GM23338 (cell line): Measurements from ENCODE around the gene HSP90B1. TPM values are rescaled to one million over a fixed set of nuclear protein-coding genes. Genes with fewer than 3 reads are reported as not detected.

ENCODE experiments used
- ATAC-seq: fragments of 200-7000 bp; cut with Tn5 transposase; 3 replicates; pipeline ENCODE4 v1.9.1; 2020
- DNase-seq: peaks from one replicate; pipeline ENCODE4 v3.0.0-alpha.2; 2015; ENCODE audit warnings: low spot score
- H2AFZ ChIP-seq: fragments of 200-600 bp; sonication (generic); 2 replicates; pipeline ENCODE4 v1.8.0; 2016; ENCODE audit warnings: antibody characterized with exemption, mild to moderate bottlenecking, moderate library complexity
- H3F3A ChIP-seq: fragments of 200-600 bp; sonication (generic); replicated peaks from 2 replicates; pipeline ENCODE4 v1.8.0; 2017; ENCODE audit warnings: antibody characterized with exemption, mixed run types, low read depth
- H3K27ac ChIP-seq: fragments of 200-600 bp; sonication (generic); 2 replicates; pipeline ENCODE4 v1.6.1; 2016; ENCODE audit warnings: low read depth
- H3K27me3 ChIP-seq: fragments of 200-600 bp; sonication (generic); 2 replicates; pipeline ENCODE4 v1.8.0; 2016; ENCODE audit warnings: mild to moderate bottlenecking, mixed run types, moderate library complexity; ENCODE audit not compliant: insufficient read depth
- H3K36me3 ChIP-seq: fragments of 200-600 bp; sonication (generic); 2 replicates; pipeline ENCODE4 v1.8.0; 2016; ENCODE audit warnings: mild to moderate bottlenecking; ENCODE audit not compliant: insufficient read depth
- H3K4me1 ChIP-seq: fragments of 200-600 bp; sonication (generic); 2 replicates; pipeline ENCODE4 v1.8.0; 2016; ENCODE audit warnings: mild to moderate bottlenecking, moderate library complexity; ENCODE audit not compliant: insufficient read depth
- H3K4me2 ChIP-seq: fragments of 200-600 bp; sonication (generic); 2 replicates; pipeline ENCODE4 v1.7.1; 2017; ENCODE audit warnings: mixed run types
- H3K4me3 ChIP-seq: fragments of 200-600 bp; sonication (generic); 2 replicates; pipeline ENCODE4 v1.6.1; 2016; ENCODE audit warnings: mixed run types
- H3K79me2 ChIP-seq: fragments of 200-600 bp; sonication (generic); replicated peaks from 2 replicates; pipeline ENCODE4 v1.8.0; 2017; ENCODE audit warnings: mild to moderate bottlenecking; ENCODE audit not compliant: insufficient read depth
- H3K9me2 ChIP-seq: fragments of 200-600 bp; sonication (generic); 2 replicates; pipeline ENCODE4 v1.8.0; 2017; ENCODE audit not compliant: insufficient read depth
- H4K20me1 ChIP-seq: fragments of 200-600 bp; sonication (generic); replicated peaks from 2 replicates; pipeline ENCODE4 v1.8.0; 2017; ENCODE audit warnings: mild to moderate bottlenecking; ENCODE audit not compliant: insufficient read depth
- H3K27ac Mint-ChIP-seq: 2 replicates; pipeline ENCODE4 v1.8.0; 2020; ENCODE audit warnings: inconsistent platforms, mild to moderate bottlenecking, moderate library complexity, mixed read lengths
- H3K27me3 Mint-ChIP-seq: 3 replicates; pipeline ENCODE4 v1.8.0; 2022; ENCODE audit warnings: low read depth, mild to moderate bottlenecking, moderate library complexity, mixed read lengths, inconsistent platforms; ENCODE audit not compliant: insufficient read depth, poor library complexity
- H3K36me3 Mint-ChIP-seq: 3 replicates; pipeline ENCODE4 v1.8.0; 2021; ENCODE audit warnings: low read depth, mild to moderate bottlenecking, inconsistent platforms, moderate library complexity, mixed read lengths
- H3K4me1 Mint-ChIP-seq: 3 replicates; pipeline ENCODE4 v1.8.0; 2020; ENCODE audit warnings: mild to moderate bottlenecking, inconsistent platforms, mixed read lengths
- H3K4me3 Mint-ChIP-seq: 3 replicates; pipeline ENCODE4 v1.8.0; 2021; ENCODE audit warnings: moderate library complexity, mild to moderate bottlenecking, inconsistent platforms, mixed read lengths
- H3K9me3 Mint-ChIP-seq: 3 replicates; pipeline ENCODE4 v1.8.0; 2020; ENCODE audit warnings: moderate library complexity, mild to moderate bottlenecking, inconsistent platforms, mixed read lengths
- CREB1 ChIP-seq: fragments of 250-450 bp; sonication (Bioruptor Pico); IDR thresholded peaks from 2 replicates; pipeline ENCODE4 v1.5.0; 2020; ENCODE audit warnings: low read depth, mild to moderate bottlenecking, moderate library complexity
- EZH2 ChIP-seq: fragments of 200-600 bp; sonication (generic); IDR thresholded peaks from one replicate; pipeline ENCODE4 v1.8.0; 2017; ENCODE audit warnings: antibody characterized with exemption, mild to moderate bottlenecking, low read depth; ENCODE audit not compliant: unreplicated experiment
- EZH2phosphoT487 ChIP-seq: fragments of 200-600 bp; sonication (generic); IDR thresholded peaks from one replicate; pipeline ENCODE4 v1.8.1; 2018; ENCODE audit warnings: antibody characterized with exemption; ENCODE audit not compliant: unreplicated experiment
- JUNB ChIP-seq: IDR thresholded peaks from one replicate; pipeline ENCODE4 v1.6.1; 2016; ENCODE audit warnings: antibody characterized with exemption; ENCODE audit not compliant: unreplicated experiment
- NANOG ChIP-seq: IDR thresholded peaks from 2 replicates; pipeline ENCODE4 v1.6.1; 2016; ENCODE audit warnings: antibody characterized with exemption, borderline replicate concordance
- POLR2AphosphoS5 ChIP-seq: IDR thresholded peaks from 2 replicates; pipeline ENCODE4 v1.6.1; 2016; ENCODE audit warnings: antibody characterized with exemption, low read depth
- STAT1 ChIP-seq: IDR thresholded peaks from one replicate; pipeline ENCODE4 v1.6.1; 2016; ENCODE audit warnings: antibody characterized with exemption; ENCODE audit not compliant: unreplicated experiment
- ZNF114 ChIP-seq: fragments of 250-450 bp; sonication (Bioruptor Pico); IDR thresholded peaks from 2 replicates; pipeline ENCODE4 v1.5.0; 2020; ENCODE audit warnings: mild to moderate bottlenecking, moderate library complexity
- ZNF331 ChIP-seq: fragments of 250-450 bp; sonication (Bioruptor Pico); IDR thresholded peaks from 2 replicates; pipeline ENCODE4 v1.5.0; 2020; ENCODE audit warnings: low read depth, mild to moderate bottlenecking, moderate library complexity
- polyA plus RNA-seq: library from polyadenylated mRNA; unstranded; fragments of >200 nt; fragmentation: Nextera tagmentation; extraction: Ambion mirVana; gene quantifications from 2 replicates; pipeline ENCODE4 v1.2.1, GENCODE V29; 2016
- total RNA-seq: library from RNA; depleted of rRNA; stranded (reverse); fragments of >200 nt; shearing (Covaris generic); gene quantifications from 2 replicates; pipeline ENCODE4 v1.2.3, GENCODE V29; 2014
- TF ChIP-seq, protein P1 (sequence below): fragments of 250-450 bp; sonication (Bioruptor Pico); IDR thresholded peaks from 2 replicates; pipeline ENCODE4 v1.5.0; 2020; ENCODE audit warnings: mild to moderate bottlenecking, moderate library complexity
- TF ChIP-seq, protein P2 (sequence below), 2 experiments: fragments of 200-600 bp in 1 of 2; sonication (generic) in 1 of 2; conservative IDR thresholded peaks; 2 replicates each; pipeline versions ENCODE4 v1.5.1 to v1.6.1; 2016 to 2017; ENCODE audit warnings: antibody characterized with exemption in 2 of 2, low read depth in 2 of 2, mild to moderate bottlenecking in 2 of 2, moderate library complexity in 1 of 2
- TF ChIP-seq, protein P3 (sequence below): IDR thresholded peaks from one replicate; pipeline ENCODE4 v1.6.1; 2018; ENCODE audit warnings: antibody characterized with exemption; ENCODE audit not compliant: unreplicated experiment
- TF ChIP-seq, protein P4 (sequence below): IDR thresholded peaks from 2 replicates; pipeline ENCODE4 v1.6.1; 2016; ENCODE audit warnings: antibody characterized with exemption

The HSP90B1 gene
- total and polyA plus RNA-seq, 2 experiments from 2014 or later = 605 to 1,312 TPM

DNA sequence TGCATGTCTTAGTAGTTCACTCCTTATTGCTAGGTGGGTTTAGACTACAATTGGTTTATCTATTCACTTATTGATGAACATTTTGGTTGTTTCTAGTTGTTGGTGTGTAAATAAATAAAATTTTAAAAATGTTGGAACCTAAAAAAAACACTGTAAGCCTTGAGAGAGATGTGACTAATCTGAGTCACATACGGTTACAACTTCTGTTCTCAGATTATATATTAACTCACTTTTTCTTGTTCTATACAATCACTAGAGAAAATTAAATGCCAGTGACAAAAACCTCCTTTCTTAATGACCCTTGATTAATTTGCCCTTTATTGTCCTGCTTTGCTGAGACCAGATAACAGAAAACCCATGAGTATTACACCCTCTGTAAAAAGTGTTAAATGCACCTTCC lies 28.4 kb downstream of the HSP90B1 start (continued):
- no peak for TF ChIP-seq JUNB

DNA sequence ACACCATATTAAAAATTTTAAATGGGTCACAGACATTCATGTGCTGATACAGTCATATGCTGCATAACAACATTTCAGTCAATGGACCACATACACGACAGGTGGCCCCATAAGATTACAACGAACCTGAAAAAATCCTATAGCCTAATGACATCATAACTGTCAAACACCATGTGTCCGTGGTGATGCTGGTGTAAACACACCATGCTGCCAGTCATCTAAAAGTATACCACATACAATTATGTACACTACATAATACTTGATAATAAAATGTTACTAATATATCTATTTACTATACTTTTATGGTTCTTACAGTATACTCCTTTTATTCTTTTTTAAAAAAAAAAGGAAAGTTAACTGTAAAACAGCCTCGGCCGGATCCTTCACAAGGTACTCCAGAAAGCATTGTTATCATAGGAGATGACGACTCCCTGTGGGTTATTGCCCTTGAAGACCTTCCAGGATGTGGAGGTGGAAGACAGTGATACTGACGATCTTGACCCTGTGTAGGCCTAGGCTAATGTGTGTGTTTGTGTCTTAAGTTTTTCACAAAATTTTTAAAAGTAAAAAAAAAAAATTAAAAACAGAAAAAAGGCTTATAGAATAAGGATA lies 30.5 kb downstream of the HSP90B1 start:
- H3K9me3 Mint-ChIP-seq = no peaks in the 10 kb centered on the region
- H3K27ac Mint-ChIP-seq = no peak overlapping the region
- H3K4me2 ChIP-seq = no peak overlapping the region
- H3K27ac ChIP-seq = no peak overlapping the region
- H3K79me2 ChIP-seq = peaks cover 35% of the 10 kb centered on the region
- H3K4me3 ChIP-seq = no peak overlapping the region
- no peak for DNase-seq
- H3K27me3 Mint-ChIP-seq = peaks cover 18% of the 10 kb centered on the region
- peaks cover 4% of the 10 kb centered on the region; the same call in 1 of the 2 replicates for H3F3A ChIP-seq
- H3K4me1 Mint-ChIP-seq = peaks cover 11% of the 10 kb centered on the region
- no peaks in the 10 kb centered on the region for H3K9me2 ChIP-seq
- TF ChIP-seq, protein P1, sequence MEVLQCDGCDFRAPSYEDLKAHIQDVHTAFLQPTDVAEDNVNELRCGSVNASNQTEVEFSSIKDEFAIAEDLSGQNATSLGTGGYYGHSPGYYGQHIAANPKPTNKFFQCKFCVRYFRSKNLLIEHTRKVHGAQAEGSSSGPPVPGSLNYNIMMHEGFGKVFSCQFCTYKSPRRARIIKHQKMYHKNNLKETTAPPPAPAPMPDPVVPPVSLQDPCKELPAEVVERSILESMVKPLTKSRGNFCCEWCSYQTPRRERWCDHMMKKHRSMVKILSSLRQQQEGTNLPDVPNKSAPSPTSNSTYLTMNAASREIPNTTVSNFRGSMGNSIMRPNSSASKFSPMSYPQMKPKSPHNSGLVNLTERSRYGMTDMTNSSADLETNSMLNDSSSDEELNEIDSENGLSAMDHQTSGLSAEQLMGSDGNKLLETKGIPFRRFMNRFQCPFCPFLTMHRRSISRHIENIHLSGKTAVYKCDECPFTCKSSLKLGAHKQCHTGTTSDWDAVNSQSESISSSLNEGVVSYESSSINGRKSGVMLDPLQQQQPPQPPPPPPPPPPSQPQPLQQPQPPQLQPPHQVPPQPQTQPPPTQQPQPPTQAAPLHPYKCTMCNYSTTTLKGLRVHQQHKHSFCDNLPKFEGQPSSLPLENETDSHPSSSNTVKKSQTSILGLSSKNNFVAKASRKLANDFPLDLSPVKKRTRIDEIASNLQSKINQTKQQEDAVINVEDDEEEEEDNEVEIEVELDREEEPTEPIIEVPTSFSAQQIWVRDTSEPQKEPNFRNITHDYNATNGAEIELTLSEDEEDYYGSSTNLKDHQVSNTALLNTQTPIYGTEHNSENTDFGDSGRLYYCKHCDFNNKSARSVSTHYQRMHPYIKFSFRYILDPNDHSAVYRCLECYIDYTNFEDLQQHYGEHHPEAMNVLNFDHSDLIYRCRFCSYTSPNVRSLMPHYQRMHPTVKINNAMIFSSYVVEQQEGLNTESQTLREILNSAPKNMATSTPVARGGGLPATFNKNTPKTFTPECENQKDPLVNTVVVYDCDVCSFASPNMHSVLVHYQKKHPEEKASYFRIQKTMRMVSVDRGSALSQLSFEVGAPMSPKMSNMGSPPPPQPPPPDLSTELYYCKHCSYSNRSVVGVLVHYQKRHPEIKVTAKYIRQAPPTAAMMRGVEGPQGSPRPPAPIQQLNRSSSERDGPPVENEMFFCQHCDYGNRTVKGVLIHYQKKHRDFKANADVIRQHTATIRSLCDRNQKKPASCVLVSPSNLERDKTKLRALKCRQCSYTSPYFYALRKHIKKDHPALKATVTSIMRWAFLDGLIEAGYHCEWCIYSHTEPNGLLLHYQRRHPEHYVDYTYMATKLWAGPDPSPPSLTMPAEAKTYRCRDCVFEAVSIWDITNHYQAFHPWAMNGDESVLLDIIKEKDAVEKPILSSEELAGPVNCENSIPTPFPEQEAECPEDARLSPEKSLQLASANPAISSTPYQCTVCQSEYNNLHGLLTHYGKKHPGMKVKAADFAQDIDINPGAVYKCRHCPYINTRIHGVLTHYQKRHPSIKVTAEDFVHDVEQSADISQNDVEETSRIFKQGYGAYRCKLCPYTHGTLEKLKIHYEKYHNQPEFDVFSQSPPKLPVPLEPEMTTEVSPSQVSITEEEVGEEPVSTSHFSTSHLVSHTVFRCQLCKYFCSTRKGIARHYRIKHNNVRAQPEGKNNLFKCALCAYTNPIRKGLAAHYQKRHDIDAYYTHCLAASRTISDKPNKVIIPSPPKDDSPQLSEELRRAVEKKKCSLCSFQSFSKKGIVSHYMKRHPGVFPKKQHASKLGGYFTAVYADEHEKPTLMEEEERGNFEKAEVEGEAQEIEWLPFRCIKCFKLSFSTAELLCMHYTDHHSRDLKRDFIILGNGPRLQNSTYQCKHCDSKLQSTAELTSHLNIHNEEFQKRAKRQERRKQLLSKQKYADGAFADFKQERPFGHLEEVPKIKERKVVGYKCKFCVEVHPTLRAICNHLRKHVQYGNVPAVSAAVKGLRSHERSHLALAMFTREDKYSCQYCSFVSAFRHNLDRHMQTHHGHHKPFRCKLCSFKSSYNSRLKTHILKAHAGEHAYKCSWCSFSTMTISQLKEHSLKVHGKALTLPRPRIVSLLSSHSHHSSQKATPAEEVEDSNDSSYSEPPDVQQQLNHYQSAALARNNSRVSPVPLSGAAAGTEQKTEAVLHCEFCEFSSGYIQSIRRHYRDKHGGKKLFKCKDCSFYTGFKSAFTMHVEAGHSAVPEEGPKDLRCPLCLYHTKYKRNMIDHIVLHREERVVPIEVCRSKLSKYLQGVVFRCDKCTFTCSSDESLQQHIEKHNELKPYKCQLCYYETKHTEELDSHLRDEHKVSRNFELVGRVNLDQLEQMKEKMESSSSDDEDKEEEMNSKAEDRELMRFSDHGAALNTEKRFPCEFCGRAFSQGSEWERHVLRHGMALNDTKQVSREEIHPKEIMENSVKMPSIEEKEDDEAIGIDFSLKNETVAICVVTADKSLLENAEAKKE (CRISPR knock-in tag) = no peak
- TF ChIP-seq ZNF331 (no peak), ZNF114 (CRISPR knock-in tag) (no peak), NANOG (no peak), EZH2phosphoT487 (no peak), JUNB (no peak), POLR2AphosphoS5 (no peak), EZH2 (no peak), CREB1 (CRISPR knock-in tag) (no peak), STAT1 (no peak)
- TF ChIP-seq, protein P2, sequence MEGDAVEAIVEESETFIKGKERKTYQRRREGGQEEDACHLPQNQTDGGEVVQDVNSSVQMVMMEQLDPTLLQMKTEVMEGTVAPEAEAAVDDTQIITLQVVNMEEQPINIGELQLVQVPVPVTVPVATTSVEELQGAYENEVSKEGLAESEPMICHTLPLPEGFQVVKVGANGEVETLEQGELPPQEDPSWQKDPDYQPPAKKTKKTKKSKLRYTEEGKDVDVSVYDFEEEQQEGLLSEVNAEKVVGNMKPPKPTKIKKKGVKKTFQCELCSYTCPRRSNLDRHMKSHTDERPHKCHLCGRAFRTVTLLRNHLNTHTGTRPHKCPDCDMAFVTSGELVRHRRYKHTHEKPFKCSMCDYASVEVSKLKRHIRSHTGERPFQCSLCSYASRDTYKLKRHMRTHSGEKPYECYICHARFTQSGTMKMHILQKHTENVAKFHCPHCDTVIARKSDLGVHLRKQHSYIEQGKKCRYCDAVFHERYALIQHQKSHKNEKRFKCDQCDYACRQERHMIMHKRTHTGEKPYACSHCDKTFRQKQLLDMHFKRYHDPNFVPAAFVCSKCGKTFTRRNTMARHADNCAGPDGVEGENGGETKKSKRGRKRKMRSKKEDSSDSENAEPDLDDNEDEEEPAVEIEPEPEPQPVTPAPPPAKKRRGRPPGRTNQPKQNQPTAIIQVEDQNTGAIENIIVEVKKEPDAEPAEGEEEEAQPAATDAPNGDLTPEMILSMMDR (conservative IDR thresholded peaks at IDR 0.05; ENCODE audit: low read depth in 2 of 2) = no peak
- TF ChIP-seq, protein P3, sequence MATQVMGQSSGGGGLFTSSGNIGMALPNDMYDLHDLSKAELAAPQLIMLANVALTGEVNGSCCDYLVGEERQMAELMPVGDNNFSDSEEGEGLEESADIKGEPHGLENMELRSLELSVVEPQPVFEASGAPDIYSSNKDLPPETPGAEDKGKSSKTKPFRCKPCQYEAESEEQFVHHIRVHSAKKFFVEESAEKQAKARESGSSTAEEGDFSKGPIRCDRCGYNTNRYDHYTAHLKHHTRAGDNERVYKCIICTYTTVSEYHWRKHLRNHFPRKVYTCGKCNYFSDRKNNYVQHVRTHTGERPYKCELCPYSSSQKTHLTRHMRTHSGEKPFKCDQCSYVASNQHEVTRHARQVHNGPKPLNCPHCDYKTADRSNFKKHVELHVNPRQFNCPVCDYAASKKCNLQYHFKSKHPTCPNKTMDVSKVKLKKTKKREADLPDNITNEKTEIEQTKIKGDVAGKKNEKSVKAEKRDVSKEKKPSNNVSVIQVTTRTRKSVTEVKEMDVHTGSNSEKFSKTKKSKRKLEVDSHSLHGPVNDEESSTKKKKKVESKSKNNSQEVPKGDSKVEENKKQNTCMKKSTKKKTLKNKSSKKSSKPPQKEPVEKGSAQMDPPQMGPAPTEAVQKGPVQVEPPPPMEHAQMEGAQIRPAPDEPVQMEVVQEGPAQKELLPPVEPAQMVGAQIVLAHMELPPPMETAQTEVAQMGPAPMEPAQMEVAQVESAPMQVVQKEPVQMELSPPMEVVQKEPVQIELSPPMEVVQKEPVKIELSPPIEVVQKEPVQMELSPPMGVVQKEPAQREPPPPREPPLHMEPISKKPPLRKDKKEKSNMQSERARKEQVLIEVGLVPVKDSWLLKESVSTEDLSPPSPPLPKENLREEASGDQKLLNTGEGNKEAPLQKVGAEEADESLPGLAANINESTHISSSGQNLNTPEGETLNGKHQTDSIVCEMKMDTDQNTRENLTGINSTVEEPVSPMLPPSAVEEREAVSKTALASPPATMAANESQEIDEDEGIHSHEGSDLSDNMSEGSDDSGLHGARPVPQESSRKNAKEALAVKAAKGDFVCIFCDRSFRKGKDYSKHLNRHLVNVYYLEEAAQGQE = no peak
- TF ChIP-seq, protein P4, sequence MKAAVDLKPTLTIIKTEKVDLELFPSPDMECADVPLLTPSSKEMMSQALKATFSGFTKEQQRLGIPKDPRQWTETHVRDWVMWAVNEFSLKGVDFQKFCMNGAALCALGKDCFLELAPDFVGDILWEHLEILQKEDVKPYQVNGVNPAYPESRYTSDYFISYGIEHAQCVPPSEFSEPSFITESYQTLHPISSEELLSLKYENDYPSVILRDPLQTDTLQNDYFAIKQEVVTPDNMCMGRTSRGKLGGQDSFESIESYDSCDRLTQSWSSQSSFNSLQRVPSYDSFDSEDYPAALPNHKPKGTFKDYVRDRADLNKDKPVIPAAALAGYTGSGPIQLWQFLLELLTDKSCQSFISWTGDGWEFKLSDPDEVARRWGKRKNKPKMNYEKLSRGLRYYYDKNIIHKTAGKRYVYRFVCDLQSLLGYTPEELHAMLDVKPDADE = no peak
- peaks cover 11% of the 10 kb centered on the region for H3K4me1 ChIP-seq
- H3K36me3 ChIP-seq = no peaks in the 10 kb centered on the region
- no peak for ATAC-seq
- peaks cover 6% of the 10 kb centered on the region for H3K36me3 Mint-ChIP-seq
- H2AFZ ChIP-seq = no peak overlapping the region
- H4K20me1 ChIP-seq = no peaks in the 10 kb centered on the region
- no peaks in the 10 kb centered on the region for H3K27me3 ChIP-seq
- no peak overlapping the region for H3K4me3 Mint-ChIP-seq
